MM.1S (cell line): ENCODE results near the gene CAMK1.

Experiments used
- DNase-seq: peaks from one replicate; pipeline ENCODE4 v3.0.0-alpha.2; 2015
- H2AFZ ChIP-seq: fragments of 300-600 bp; sonication (generic); 2 replicates; pipeline ENCODE4 v1.6.0; 2016; ENCODE audit warnings: antibody characterized with exemption, low read length
- H3F3A ChIP-seq: fragments of 300-600 bp; sonication (generic); 2 replicates; pipeline ENCODE4 v1.6.1; 2016; ENCODE audit warnings: mild to moderate bottlenecking, antibody characterized with exemption, low read length, moderate library complexity, mixed read lengths; ENCODE audit not compliant: insufficient read depth
- H3K27ac ChIP-seq: fragments of 300-600 bp; sonication (generic); 2 replicates; pipeline ENCODE4 v1.5.1; 2016; ENCODE audit warnings: mild to moderate bottlenecking, low read length
- H3K27me3 ChIP-seq: fragments of 300-600 bp; sonication (generic); replicated peaks from 2 replicates; pipeline ENCODE4 v1.6.0; 2016; ENCODE audit warnings: low read length; ENCODE audit not compliant: insufficient read depth
- H3K36me3 ChIP-seq: fragments of 300-600 bp; sonication (generic); replicated peaks from 2 replicates; pipeline ENCODE4 v1.6.1; 2016; ENCODE audit warnings: mild to moderate bottlenecking, low read length, mixed read lengths; ENCODE audit not compliant: insufficient read depth
- H3K4me1 ChIP-seq: fragments of 300-600 bp; sonication (generic); 2 replicates; pipeline ENCODE4 v1.6.1; 2016; ENCODE audit warnings: low read length, mixed read lengths
- H3K4me2 ChIP-seq: fragments of 300-600 bp; sonication (generic); 2 replicates; pipeline ENCODE4 v1.6.0; 2016; ENCODE audit warnings: low read depth, low read length
- H3K4me3 ChIP-seq: fragments of 300-600 bp; sonication (generic); 2 replicates; pipeline ENCODE4 v1.5.1; 2016; ENCODE audit warnings: low read length, mixed read lengths
- H3K79me2 ChIP-seq: fragments of 300-600 bp; sonication (generic); 2 replicates; pipeline ENCODE4 v1.6.1; 2016; ENCODE audit warnings: mixed run types, low read length, mixed read lengths
- H3K9ac ChIP-seq: fragments of 300-600 bp; sonication (generic); 2 replicates; pipeline ENCODE4 v1.6.1; 2016; ENCODE audit warnings: low read length, mixed read lengths
- H3K9me2 ChIP-seq: fragments of 300-600 bp; sonication (generic); replicated peaks from 2 replicates; pipeline ENCODE4 v1.6.1; 2016; ENCODE audit warnings: mild to moderate bottlenecking, low read length, mixed read lengths; ENCODE audit not compliant: insufficient read depth
- H3K9me3 ChIP-seq: fragments of 300-600 bp; sonication (generic); replicated peaks from 2 replicates; pipeline ENCODE4 v1.6.1; 2016; ENCODE audit warnings: mild to moderate bottlenecking, low read length, mixed read lengths; ENCODE audit not compliant: insufficient read depth
- H4K20me1 ChIP-seq: fragments of 300-600 bp; sonication (generic); 2 replicates; pipeline ENCODE4 v1.6.1; 2016; ENCODE audit warnings: mild to moderate bottlenecking, low read length, moderate library complexity, mixed read lengths; ENCODE audit not compliant: insufficient read depth
- EZH2 ChIP-seq: fragments of 300-600 bp; sonication (generic); optimal IDR thresholded peaks from 2 replicates; pipeline ENCODE3; 2017; ENCODE audit warnings: low read depth, mild to moderate bottlenecking, antibody characterized with exemption, low read length, mixed read lengths
- EZH2phosphoT487 ChIP-seq: fragments of 300-600 bp; sonication (generic); IDR thresholded peaks from 2 replicates; pipeline ENCODE4 v1.6.1; 2018; ENCODE audit warnings: antibody characterized with exemption, low read length
- TF ChIP-seq, protein P1 (sequence below): fragments of 300-600 bp; sonication (generic); IDR thresholded peaks from 2 replicates; pipeline ENCODE4 v1.5.1; 2016; ENCODE audit warnings: antibody characterized with exemption, low read length, mixed read lengths

Gene CAMK1

DNA sequence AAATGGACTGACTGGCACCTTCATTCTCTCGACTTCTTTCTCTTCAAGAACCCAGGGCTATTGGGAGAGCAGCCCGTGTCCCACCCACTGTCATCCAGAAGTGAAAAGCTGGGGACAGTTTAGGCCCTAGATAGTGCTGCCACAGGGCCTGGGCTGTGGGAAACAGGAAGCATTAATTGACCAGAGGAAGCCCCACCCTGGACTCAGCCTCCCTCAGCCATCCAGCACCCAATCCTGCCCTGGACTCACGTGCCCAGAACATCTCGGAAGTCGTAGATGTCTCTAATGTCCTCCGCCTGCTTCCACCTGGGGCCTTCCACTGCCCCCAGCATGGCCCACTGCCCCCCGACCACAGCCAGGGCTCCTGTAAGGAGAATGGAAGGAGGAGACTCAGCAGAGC lies 2.3 kb downstream of the CAMK1 start:
- Histone ChIP-seq H4K20me1 (no peaks in the 10 kb centered on the region), H3K9ac (no peak overlapping the region), H3K27me3 (no peaks in the 10 kb centered on the region), H3K79me2 (no peaks in the 10 kb centered on the region), H2AFZ (no peak overlapping the region), H3F3A (no peaks in the 10 kb centered on the region; the same call in 1 of the 2 replicates), H3K4me3 (no peak overlapping the region), H3K36me3 (no peaks in the 10 kb centered on the region), H3K9me2 (no peaks in the 10 kb centered on the region), H3K4me2 (no peak overlapping the region), H3K27ac (no peak overlapping the region), H3K4me1 (0 out of 2 replicates have a peak, but pooled peaks cover 5% of the 10 kb centered on the region), H3K9me3 (no peaks in the 10 kb centered on the region)
- DNase-seq, result no peak
- no peak for TF ChIP-seq EZH2

DNA sequence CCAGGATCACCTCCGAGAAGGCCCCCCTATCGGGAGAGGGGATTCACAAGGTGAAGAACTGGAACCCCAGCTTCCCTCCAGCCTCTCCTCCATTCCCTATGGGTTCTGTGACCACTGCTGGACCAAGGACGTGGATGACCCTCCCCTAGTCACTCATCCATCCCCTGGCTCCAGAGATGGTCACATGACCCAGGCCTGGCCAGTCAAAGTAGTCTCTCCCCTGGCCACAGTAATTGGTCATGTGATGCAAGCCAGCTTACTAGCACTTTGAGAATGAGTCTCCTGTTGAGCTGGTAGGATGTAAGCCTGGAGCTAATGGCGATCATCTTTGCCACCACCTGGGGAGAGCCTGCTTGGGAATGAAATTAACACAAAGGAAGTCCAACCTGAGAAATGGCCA lies 3.9 kb downstream of the CAMK1 start:
- no peak overlapping the region for H3K4me2 ChIP-seq
- no peaks in the 10 kb centered on the region for H3K27me3 ChIP-seq
- 0 out of 2 replicates have a peak, but pooled peaks cover 5% of the 10 kb centered on the region for H3K4me1 ChIP-seq
- H3K27ac ChIP-seq, result no peak overlapping the region
- H3K79me2 ChIP-seq, result no peaks in the 10 kb centered on the region
- no peak for DNase-seq
- TF ChIP-seq, protein P1, sequence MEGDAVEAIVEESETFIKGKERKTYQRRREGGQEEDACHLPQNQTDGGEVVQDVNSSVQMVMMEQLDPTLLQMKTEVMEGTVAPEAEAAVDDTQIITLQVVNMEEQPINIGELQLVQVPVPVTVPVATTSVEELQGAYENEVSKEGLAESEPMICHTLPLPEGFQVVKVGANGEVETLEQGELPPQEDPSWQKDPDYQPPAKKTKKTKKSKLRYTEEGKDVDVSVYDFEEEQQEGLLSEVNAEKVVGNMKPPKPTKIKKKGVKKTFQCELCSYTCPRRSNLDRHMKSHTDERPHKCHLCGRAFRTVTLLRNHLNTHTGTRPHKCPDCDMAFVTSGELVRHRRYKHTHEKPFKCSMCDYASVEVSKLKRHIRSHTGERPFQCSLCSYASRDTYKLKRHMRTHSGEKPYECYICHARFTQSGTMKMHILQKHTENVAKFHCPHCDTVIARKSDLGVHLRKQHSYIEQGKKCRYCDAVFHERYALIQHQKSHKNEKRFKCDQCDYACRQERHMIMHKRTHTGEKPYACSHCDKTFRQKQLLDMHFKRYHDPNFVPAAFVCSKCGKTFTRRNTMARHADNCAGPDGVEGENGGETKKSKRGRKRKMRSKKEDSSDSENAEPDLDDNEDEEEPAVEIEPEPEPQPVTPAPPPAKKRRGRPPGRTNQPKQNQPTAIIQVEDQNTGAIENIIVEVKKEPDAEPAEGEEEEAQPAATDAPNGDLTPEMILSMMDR, result no peak
- no peak for TF ChIP-seq EZH2phosphoT487
- H3K4me3 ChIP-seq, result no peak overlapping the region
- H3F3A ChIP-seq, result no peaks in the 10 kb centered on the region; the same call in 1 of the 2 replicates
- H3K36me3 ChIP-seq, result no peaks in the 10 kb centered on the region
- H4K20me1 ChIP-seq, result no peaks in the 10 kb centered on the region
- no peak overlapping the region for H2AFZ ChIP-seq
- H3K9ac ChIP-seq, result no peak overlapping the region
- H3K9me3 ChIP-seq, result no peaks in the 10 kb centered on the region
- no peaks in the 10 kb centered on the region for H3K9me2 ChIP-seq

DNA sequence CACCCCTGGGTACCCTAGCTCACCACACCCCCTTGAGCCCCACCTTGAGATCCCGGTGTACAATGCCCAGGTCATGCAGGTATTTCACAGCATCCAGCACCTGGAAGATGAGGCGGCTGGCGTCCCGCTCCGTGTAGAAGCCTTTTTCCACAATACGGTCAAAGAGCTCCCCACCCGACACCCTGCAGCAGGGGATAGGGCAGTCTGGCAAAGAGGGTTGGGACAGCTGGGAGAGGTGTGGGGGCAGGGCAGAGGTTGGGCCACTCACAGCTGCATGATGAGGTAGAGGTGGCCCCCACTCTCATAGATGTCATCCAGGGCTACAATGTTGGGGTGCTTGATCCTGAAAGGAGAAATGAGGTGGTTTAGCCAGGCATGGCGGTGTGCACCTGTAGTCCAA lies 6.9 kb downstream of the CAMK1 start:
- no peaks in the 10 kb centered on the region for H3K9me2 ChIP-seq
- H4K20me1 ChIP-seq, result no peaks in the 10 kb centered on the region
- no peaks in the 10 kb centered on the region for H3K9me3 ChIP-seq
- no peak overlapping the region for H3K4me2 ChIP-seq
- no peak overlapping the region for H3K9ac ChIP-seq
- H3K4me3 ChIP-seq, result no peak overlapping the region
- no peaks in the 10 kb centered on the region for H3F3A ChIP-seq
- DNase-seq, result no peak
- no peaks in the 10 kb centered on the region for H3K36me3 ChIP-seq
- TF ChIP-seq, protein P1, result no peak
- TF ChIP-seq EZH2, result no peak
- TF ChIP-seq EZH2phosphoT487, result no peak
- H3K27ac ChIP-seq, result no peak overlapping the region
- H3K4me1 ChIP-seq, result no peaks in the 10 kb centered on the region
- H3K27me3 ChIP-seq, result no peaks in the 10 kb centered on the region
- H2AFZ ChIP-seq, result no peak overlapping the region
- no peaks in the 10 kb centered on the region for H3K79me2 ChIP-seq

DNA sequence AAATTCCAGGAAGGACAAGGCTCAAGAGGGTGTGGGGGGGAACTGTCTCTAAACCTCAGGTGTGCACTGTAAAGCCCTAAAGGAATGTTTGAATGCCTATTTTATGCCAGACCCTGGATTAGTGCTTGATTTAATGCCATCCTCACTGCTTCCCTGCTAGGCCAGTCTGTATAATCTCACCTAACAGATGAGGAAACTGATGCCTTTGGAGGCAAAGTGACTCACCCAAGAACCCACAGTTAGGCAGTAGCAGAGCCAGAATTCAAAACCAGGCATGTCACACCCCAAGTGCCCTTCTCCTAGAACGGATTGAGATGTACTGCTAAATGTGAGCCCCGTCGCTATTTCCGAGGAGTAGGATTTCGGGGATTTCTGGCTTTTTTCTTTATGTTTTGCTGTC lies 7.8 kb downstream of the CAMK1 start:
- TF ChIP-seq EZH2, result no peak
- TF ChIP-seq EZH2phosphoT487, result no peak
- TF ChIP-seq, protein P1, result no peak
- H3K9me3 ChIP-seq, result no peaks in the 10 kb centered on the region
- no peaks in the 10 kb centered on the region for H3F3A ChIP-seq
- no peak overlapping the region for H3K4me2 ChIP-seq
- no peaks in the 10 kb centered on the region for H3K36me3 ChIP-seq
- no peak overlapping the region for H2AFZ ChIP-seq
- no peak overlapping the region for H3K9ac ChIP-seq
- no peaks in the 10 kb centered on the region for H3K27me3 ChIP-seq
- no peak overlapping the region for H3K4me3 ChIP-seq
- H3K4me1 ChIP-seq, result no peaks in the 10 kb centered on the region
- H3K27ac ChIP-seq, result no peak overlapping the region
- no peaks in the 10 kb centered on the region for H3K79me2 ChIP-seq
- H4K20me1 ChIP-seq, result no peaks in the 10 kb centered on the region
- no peaks in the 10 kb centered on the region for H3K9me2 ChIP-seq
- DNase-seq, result no peak
